Astrocyte of the cerebellum (primary cell): ENCODE results near the gene ZNF581.
A peak's percentile ranks its signal among the peaks of the same experiment; 100 is the strongest.

Experiments used
- DNase-seq: peaks from one replicate; pipeline ENCODE4 v3.0.0-alpha.2; 2011; ENCODE audit warnings: low read depth
- H3K4me3 ChIP-seq: 2 replicates; pipeline ENCODE4 v1.5.1; 2011; ENCODE audit warnings: mild to moderate bottlenecking, low read depth, low read length, moderate library complexity
- CTCF ChIP-seq: IDR thresholded peaks from 2 replicates; pipeline ENCODE4 v1.5.1; 2012; ENCODE audit warnings: low read length, low read depth, moderate library complexity, mild to moderate bottlenecking; ENCODE audit errors: missing control alignments
- in situ Hi-C: cut with HindIII; loops from 2 replicates; pipeline ENCODE4 v1.10.0; 2017; ENCODE audit warnings: low sequenced_read_pairs

ZNF581 gene

GRCh38 chr19:55621205-55621672 is 22.2 kb upstream of the ZNF581 start:
- TF ChIP-seq CTCF: no peak
- in situ Hi-C loops: loop anchor here (5.0 to 25.0 kb wide), 2 partner anchors 109 to 1159 kb away; partner anchors contain the start of genes CDC42EP5 and LENG9
- DNase-seq: no peak
- H3K4me3 ChIP-seq: no peak overlapping the region

- no peak overlapping the region for H3K4me3 ChIP-seq
- DNase-seq: no peak
- TF ChIP-seq CTCF: no peak
- in situ Hi-C loops: loop anchor here (5.0 to 25.0 kb wide), 2 partner anchors 109 to 1159 kb away; partner anchors contain the start of genes CDC42EP5 and LENG9
Observed at GRCh38 chr19:55621673-55622231, 21.7 kb upstream of the ZNF581 start.

GRCh38 chr19:55622242-55622969 is 21.0 kb upstream of the ZNF581 start:
- TF ChIP-seq CTCF: no peak
- in situ Hi-C loops: loop anchor here (5.0 to 25.0 kb wide), 2 partner anchors 110 to 1160 kb away; partner anchors contain the start of genes CDC42EP5 and LENG9
- H3K4me3 ChIP-seq: no peak overlapping the region
- no peak for DNase-seq

- no peak for DNase-seq
- H3K4me3 ChIP-seq: no peak overlapping the region
- no peak for TF ChIP-seq CTCF
- in situ Hi-C loops: loop anchor here (5.0 to 25.0 kb wide), 2 partner anchors 111 to 1161 kb away; partner anchors contain the start of genes CDC42EP5 and LENG9
Observed at GRCh38 chr19:55623130-55623529, 20.3 kb upstream of the ZNF581 start.

GRCh38 chr19:55623561-55623960 is 19.9 kb upstream of the ZNF581 start:
- in situ Hi-C loops: loop anchor here (5.0 to 25.0 kb wide), 2 partner anchors 111 to 1161 kb away; partner anchors contain the start of genes CDC42EP5 and LENG9
- H3K4me3 ChIP-seq: peak overlapping the region; percentile 29
- no peak for DNase-seq
- TF ChIP-seq CTCF: no peak

GRCh38 chr19:55624109-55625003 is 19.1 kb upstream of the ZNF581 start, which contains the start of gene ZNF784:
TSS of gene ZNF784 (minus strand) at chr19:55624566. CDS start at chr19:55624561, 5 bp downstream.
- TF ChIP-seq CTCF: no peak
- in situ Hi-C loops: loop anchor here (5.0 to 25.0 kb wide), 2 partner anchors 112 to 1162 kb away; partner anchors contain the start of genes CDC42EP5 and LENG9
- H3K4me3 ChIP-seq: peak within 1 kb of the TSS; percentile 59
- peak; percentile 80 for DNase-seq
